Stimulated activated CD8-positive, alpha-beta memory T cell treated with anti-CD3 and anti-CD28 coated beads, Interleukin-12 subunit alpha, Interleukin-12 subunit beta, amount 100 ng/mL, for 24 hours (primary cell): ENCODE data around the gene DOCK1.
"Not testable (repeated sequence)": the region's sequence is repeated elsewhere in the genome, so short reads cannot be mapped to it uniquely, and the experiment has no call there.

Experiments
- DNase-seq: peaks from one replicate; pipeline ENCODE4 v3.0.0-alpha.2; 2020; ENCODE audit errors: extremely low read depth

The DOCK1 gene

DNA sequence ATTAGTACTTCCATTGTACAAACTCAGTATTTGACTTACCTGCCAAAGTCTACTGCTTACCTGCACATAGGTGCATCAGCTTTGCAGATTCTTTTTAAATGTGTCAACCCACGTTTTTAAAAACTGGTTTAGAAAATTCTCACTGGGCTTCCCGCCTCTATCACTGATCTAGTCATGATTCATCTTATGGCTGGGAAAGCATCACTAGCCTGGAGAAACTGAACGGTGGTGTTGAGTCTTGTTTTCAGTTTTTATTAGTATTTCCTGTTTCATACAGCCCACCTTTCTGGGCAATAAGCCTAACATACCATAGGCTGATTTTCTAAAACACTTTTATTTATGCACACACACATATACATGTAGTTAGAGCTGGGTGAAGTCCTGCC lies 19.7 kb downstream of the DOCK1 start:
- DNase-seq, result no peak

DNA sequence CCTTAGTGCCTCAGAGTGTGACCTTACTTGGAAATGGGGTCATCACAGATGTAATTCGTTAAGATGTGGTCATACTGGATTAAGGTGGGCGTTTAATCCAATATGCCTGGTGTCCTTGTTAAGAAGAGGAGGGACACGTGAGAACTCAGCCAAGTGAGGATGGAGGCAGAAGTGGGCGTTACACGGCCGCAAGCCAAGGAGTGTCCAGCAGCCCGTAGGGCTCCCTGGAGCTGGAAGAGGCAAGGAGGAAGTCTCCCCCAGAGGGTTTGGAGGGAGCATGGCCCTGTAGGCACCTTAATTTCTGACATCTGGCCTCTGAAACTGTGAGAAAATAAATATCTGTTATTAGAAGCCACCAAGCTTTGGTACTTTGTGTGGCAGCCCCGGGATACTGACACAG lies 21.3 kb downstream of the DOCK1 start:
- no peak for DNase-seq

DNA sequence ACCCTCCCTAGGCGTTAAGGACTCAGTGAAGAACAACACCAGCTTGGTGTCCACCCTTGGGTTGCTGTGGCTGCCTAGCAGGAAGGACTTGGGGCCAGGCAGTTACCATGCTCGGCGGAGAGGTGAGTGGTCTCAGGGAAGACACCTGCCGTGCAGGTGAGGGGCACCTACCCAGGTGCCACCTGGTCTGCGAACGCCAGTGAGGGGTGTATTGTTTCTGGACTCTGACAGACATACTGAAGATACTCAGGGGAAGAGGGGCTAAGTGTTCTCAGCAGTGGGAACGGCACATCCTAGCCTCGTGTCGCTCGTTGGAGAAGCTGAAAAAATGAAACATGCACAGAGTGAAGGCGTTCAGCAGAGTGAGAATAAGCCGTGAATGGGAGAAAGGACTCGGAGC lies 22.6 kb downstream of the DOCK1 start:
- DNase-seq, result no peak

DNA sequence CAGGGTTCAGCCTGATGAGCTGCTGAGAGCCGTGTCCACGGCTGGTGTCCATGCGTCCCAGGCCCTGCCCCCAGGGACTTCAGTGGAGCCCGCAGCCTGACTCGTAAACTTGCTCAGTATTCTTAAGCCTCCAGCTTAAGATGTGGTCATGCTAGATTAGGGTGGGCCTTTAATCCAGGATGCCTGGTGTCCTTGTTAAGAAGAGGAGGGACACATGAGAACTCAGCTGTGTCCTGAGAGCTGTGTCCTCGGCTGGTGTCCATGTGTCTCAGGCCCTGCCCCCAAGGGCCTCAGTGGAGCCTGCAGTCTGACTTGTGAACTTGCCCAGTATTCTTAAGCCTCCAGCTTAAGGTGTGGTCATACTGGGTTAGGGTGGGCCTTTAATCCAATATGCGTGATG lies 23.0 kb downstream of the DOCK1 start:
- no peak for DNase-seq

DNA sequence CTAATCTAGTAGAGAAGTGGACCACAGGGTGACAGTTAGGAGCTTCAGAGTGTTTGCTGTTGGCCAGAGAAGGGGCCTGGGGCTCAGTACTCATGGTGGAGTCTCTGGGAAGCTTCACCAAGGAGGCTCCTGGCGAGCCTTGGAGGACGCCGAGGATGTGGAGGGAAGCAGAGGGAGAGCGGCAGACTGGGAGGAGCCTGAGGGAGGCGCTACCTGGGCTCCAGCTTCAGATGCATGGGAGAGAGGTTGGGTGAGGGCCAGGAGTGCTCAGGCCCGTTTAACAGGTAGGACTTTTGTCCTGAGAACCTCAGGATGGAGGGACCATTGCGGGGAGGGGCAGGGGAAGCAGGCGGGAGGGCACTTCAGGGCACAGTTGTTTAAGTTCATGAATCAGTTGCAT lies 24.2 kb downstream of the DOCK1 start:
- DNase-seq, result no peak

DNA sequence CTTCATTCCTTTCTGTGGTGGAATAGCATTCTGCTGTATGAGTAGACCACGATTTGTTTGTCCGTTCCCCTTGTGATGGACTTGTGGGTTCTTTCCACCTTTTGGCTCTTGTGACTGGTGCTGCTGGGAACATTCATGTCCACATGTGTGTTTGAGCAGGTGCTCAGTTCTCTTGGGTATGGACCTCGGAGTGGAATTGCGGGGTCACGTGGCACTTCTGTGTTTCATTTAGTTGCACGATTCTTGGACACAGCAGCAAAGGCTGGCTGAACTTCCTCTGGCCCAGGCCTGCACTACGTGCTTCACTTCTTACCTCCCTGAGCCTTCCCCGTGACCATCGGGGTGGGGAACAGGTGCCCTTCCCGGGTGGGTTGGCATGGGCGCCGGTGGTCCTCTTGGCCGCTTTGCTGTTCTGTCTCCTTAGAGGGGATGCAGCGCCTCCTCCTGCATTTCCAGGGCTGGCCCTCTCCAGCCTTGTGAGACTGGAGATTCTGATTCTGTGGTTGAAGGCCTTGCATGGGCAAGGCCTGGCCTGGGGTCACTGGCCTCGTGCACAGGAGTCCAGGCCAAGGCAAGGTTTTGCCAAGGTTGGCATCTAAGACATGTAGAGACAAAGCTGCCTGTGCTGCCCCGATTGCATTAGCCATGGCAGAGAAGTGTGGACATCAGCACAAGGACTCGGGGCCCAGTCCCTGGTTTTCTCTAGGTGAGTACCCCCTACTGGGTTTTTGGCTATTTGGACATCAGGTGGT lies 25.1 kb downstream of the DOCK1 start:
- DNase-seq, result no peak

DNA sequence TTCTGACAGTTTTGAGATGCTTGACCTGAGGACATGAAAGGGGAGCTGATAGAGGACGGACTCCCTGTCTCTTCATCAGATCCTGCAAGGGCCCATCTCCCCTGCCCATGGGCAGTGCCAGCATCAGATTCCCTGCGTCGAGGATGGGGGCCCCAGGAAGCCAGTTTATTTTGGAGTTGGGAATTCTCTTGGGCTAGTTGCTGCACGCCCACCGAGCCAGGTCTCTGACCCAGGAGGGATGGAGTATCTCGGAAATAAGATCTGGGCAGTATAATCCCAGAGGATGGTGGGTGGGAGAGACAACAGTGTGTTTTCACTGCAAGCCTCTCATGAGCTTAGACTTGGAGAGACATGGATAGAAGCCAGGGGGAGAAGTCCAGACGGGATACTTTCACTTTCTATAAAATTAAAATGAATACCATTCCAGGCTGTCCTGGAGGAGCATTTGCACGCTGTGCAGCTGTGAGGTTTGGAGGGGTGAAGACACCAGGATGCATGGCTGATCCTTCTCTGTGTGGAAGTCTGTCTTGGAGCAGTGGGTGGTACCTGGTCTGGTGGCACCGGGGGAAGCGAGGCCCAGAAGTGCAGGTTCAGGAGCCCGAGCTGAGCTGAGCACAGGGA lies 25.8 kb downstream of the DOCK1 start:
- no peak for DNase-seq

DNA sequence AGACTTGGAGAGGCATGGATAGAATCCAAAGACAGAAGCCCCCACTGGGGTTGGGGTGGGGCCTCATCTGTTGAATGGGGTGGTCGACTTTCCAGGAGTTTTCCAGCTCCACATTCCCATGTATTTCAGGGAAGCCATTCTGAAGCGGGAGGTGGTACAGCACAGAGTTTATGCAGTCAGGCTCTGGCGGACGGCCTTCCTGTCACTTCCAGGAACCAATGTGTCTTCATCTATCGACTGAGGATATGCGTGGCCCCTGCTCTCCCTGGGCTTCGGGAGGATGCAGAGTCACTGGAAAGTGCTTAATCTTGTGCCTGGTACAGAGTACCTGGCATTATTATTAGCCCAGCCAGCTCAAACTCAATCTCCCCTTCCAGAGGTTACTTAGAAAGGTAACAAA lies 26.3 kb downstream of the DOCK1 start:
- DNase-seq, result no peak

DNA sequence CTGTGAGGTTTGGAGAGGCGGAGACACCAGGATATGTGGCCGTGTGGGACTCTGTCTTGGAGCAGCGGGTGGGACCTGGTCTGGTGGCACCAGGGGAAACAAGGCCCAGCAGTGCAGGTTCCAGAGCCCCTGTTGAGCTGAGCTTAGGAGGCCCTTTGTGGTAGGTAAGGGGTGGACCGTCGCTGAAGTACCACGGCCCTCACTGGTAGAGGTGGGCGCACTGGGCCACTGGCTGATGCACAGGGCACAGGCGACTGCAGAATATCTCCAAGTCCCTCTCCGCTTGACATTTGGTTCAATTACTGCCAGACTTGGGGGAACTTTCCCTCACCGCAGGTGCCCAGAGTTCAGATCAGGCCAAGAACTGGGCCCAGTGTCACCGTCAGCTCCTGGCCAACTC lies 27.3 kb downstream of the DOCK1 start:
- DNase-seq, result no peak

DNA sequence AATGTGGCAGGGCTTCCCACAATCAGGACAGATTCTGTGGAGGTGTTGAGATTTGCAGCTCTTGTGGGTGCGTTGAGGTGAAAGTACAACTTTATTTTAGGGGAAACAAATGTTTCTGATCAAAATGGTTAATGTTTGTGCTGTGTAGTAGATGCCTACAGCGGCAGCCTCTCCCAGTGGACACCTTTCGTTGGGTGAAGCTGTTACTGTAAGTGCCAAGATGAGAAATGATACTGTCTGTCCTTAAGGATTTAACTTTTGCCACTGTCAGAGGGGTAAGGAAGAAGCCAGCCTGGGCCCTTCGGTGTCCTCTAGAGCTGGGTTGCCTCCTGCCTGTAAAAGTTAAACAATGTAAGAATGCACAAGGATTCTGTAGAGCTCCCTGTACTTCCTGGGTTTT lies 27.9 kb downstream of the DOCK1 start:
- no peak for DNase-seq

DNA sequence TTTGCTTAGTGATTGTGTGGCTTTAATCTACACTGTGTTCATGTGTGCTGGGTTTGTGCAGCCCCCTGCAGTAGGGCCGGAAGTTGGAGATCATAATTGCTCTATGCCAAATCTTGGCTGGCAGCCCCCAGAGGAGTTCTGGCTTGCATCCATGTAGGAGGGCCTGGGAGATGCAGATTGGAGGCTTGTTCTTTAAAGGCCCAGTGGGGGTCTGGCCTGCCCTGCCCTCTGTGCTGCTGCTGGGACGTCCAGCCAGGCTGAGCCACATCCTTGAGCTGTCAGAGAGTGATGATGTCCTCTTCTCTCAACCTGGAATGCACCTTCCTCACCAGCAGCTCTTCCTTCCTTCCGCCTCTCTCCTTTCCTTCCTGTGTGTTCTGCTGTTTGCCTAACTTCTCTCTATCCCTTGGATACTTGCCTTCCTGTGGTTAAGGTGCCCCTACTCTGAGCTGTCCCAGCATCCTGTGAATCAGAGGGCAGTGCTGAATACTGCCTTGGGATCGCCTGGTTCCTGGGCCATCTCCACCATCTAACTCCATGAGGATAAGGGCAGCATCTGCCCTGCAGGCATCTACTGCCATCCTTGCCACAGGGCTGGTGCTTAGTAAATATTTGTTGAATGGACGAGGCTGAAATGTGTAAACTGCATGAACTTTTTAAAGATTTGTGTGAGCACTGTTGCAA lies 30.2 kb downstream of the DOCK1 start:
- DNase-seq, result no peak

DNA sequence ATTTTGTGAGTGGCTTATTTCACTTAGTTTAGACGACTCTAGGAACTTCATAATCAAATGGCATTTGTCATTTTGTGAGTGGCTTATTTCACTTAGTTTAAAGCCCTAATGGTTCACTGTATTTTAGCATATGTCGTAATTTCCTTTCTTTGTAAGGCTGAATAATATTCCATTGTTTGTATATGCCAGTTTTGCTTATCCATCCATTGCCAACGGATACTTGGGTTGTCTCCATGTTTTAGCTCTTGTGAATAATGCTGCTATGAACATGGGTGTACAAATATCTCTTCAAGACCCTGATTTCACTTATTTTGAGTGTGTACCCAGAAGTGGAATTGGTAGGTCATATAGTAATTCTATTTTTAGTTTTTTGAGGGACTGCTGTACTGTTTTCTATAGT lies 31.8 kb downstream of the DOCK1 start:
- no peak for DNase-seq

DNA sequence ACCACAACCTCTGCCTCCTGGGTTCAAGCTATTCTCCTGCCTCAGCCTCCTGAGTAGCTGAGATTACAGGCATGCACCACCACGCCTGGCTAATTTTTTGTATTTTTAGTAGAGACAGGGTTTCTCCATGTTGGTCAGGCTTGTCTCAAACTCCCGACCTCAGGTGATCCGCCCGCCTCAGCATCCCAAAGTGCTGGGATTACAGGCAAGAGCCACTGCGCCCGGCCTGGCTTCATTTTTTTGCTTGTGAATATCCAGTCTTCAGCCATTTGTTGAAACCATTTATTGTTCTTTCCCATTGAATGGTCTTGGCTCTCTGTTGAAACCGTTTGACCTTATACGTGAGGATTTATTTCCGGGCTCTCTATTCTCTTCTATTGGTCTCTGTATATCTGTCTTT lies 32.9 kb downstream of the DOCK1 start:
- DNase-seq, result not testable (repeated sequence)

DNA sequence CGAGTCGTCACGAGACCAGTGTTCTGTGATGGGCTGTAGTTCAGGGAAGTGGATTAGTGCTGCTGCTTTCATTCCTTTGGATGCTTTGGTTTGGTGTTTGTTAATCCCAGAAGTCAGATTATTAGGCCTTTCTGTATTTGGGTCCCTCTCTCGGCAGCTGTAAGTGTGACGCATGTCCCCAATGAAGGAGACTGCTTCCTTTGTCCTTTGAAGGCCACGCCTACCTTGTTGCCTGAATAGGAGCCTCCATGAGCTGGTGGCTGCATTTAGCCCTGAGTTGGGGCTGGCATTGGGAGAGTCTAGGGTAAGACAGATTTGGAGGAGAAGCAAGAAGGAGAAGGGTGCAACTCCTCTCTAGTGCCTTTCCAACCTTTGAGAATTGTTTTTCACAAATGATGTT lies 34.5 kb downstream of the DOCK1 start:
- DNase-seq, result no peak

DNA sequence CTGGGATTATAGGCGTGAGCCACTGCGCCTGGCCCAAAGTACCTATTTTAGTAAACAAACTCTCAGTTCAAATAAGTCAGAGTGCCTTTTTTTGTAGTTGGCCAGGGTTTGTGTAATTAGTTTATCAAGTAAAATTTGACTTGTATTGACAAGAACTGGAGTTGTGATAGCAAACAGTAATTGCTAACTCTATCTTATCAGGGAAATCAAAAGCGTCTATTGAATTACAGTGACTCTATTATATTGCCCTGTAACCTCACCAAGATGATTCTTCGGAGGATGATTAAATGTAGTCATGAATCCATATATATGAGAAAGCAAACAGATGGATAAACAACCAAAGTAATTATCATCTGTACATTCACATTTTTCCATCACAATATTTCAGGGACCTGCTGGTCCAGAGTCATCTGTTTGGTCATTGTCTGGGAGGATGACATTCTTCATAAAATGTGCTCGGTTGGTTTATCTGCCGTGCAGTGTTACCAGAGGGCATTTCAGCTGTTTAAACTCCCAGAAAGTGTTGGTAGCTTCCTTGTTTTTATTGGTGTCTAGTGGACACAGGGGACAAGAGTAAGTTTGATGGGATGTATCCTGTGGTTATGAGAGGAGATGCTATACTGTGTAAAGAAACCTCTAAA lies 35.6 kb downstream of the DOCK1 start:
- DNase-seq, result no peak

DNA sequence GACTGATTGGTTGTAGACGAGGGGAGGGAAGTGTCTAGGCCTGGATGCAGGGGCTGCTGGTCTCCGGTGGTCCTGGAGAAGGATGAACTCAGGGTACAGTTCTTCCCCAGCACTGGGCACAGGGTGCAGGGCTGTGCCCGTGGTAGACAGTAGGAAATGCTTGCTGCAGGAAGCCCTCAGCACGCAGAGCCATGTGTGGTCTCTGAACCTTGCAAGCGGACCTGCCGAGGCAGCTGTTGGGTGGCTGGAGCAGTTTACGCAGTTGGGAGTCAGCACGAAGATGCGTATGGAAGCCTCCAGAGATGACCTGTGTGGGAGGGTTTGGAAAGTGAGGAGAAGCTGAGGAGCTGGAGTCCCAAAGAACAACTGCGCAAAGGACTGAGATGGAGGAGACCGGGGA lies 39.0 kb downstream of the DOCK1 start:
- no peak for DNase-seq

DNA sequence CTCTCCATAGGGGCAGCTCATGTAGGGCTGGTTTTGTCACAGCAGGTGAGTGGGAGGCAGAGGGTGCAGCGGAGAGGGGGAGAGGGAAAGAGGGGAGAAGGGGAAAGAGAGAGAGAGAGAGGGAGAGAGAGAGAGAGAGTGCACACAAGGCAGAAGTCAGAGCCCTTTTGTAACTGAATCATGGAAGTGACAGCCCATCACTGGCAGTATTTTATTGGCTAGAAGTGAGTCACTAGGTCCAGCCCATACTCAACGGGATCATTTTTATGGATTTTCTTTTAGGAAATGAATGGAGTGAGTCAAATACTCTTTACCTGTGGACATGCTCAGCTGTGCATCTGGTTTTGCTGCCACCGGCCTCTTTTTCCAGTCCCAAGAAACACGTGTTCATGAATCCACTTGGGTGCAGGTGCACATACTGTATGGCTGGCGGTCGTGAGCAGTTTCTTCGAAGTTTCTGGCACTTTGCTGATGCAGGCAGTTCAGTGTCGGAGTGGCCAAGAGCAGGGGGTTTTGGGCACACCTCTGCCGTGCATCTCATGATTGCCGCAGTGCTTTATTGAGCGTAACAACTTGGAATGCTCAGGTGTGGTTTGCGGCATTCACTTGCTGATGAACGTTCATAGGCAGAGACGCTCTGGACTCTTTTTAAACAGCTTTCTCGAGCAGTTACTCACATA lies 40.3 kb downstream of the DOCK1 start:
- no peak for DNase-seq

DNA sequence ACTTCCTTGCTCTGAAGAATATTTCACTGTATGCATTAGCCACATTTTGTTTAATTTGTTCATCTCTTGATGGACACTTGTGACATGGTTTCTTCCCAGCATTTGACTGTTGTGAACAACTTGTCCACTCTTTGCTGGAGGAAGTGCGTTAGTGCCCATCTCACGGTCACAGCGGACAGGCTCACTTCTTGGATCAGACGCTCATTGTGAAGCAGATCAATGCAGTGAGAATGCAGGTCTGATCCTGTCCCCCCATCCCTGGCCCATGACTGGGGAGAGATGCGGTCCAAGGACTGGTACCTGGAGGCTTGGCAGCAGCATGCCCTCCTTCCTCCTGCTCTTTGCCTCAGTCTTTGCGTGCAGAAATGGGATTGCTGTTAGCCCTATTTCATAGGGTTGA lies 41.5 kb downstream of the DOCK1 start:
- no peak for DNase-seq

DNA sequence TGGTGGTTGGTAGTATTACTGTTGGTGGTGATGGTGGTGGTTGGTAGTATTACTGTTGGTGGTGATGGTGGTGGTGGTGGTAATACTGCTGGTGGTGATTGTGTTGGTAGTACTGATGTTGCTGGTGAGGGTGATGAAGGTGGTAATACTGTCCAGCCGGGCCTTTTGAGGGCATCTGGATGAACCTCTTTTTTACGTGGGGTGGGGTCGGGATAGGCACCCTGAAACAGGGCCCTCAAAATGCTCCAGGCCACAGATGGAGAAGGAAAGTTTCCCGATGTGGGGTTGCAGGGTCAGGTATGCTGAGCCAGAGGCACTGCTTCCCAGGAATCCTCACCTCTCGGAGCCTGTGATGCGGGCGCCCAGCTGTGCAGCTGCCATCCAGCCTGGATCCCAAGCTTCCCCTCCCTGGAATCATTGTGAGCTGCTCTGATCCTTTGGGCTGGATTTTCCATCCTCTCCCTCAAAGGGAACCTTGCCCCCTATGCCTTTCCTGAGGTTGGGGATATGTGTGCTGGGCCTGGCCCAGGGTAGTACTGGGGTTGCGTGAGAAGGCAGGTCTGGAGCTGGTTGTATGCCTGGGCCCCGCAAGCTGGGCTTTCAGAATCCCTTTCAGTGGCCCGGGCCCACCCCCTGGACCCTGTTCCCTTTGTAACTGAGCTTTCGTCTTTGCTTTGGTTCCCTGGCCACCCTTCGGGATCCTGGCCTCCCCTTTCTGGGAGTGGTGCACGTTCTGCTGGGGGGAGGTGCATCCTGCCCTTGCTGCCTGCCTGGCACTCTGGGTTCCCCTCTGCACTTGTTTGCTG lies 43.3 kb downstream of the DOCK1 start:
- no peak for DNase-seq

DNA sequence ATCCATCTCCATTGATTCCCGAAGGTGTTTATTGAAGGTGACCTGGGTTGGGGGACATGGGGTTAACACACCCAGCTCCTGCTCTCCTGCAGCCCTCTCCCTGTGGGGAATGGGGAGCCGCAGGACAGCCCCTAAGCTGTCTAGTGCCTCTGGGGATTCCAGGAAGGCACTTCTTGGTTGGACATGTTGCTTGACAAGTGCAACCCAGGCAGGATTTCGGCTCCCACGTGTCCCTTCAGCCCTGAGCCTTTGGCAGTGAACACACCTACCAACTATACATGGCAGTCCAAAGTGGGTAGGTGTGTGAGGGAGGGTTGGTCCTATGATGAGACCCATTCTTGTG lies 43.9 kb downstream of the DOCK1 start:
- DNase-seq, result no peak

DNA sequence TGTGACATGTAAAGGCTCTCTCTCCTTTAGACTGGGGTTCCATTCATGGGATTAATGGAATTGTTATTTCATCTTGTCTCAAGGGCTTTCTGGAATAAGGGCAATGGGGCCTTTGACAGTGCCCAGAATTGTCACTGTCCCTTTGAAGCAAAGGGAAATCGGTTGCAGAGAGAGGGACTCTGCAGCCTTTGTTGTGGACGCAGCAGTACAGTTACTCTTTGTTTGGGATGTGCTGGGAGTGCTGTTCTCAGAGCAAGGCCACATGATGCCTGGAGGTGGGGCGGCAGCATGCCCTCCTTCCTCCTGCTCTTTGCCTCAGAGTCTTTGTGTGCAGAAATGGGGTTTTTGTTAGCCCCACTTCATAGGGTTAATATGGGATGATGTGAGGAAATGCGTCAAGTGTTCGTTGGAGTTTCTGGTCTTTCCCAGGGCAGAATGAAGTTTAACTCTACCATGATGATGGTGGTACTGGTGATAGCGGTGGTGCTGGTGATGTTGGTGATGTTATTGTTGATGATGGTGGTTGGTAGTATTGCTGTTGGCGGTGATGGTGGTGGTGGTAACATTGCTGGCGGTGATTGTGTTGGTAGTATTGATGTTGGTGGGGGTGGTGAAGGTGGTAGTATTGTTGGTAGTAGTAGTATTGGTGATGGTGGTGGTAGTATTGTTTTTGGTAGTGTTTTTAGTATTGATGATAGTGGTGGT lies 45.3 kb downstream of the DOCK1 start:
- no peak for DNase-seq
